Prostate gland (tissue), 2 donors: ENCODE measurements around the gene SOBP.

ENCODE experiments used
- POLR2A ChIP-seq: fragments of 450-650 bp; IDR thresholded peaks from one replicate; pipeline ENCODE4 v1.6.1; 2016; ENCODE audit warnings: antibody characterized with exemption, mild to moderate bottlenecking
- TF ChIP-seq, protein P1 (sequence below), 4 experiments: fragments of 200-600 bp in 2 of 4; fragments of 450-650 bp in 2 of 4; sonication (generic) in 2 of 4; IDR thresholded peaks; 1 replicate in 3 of 4; 2 replicates in 1 of 4; pipeline ENCODE4 v1.5.1; 2016 to 2019; ENCODE audit warnings: antibody characterized with exemption in 4 of 4, mild to moderate bottlenecking in 2 of 4, moderate library complexity in 2 of 4

DNA sequence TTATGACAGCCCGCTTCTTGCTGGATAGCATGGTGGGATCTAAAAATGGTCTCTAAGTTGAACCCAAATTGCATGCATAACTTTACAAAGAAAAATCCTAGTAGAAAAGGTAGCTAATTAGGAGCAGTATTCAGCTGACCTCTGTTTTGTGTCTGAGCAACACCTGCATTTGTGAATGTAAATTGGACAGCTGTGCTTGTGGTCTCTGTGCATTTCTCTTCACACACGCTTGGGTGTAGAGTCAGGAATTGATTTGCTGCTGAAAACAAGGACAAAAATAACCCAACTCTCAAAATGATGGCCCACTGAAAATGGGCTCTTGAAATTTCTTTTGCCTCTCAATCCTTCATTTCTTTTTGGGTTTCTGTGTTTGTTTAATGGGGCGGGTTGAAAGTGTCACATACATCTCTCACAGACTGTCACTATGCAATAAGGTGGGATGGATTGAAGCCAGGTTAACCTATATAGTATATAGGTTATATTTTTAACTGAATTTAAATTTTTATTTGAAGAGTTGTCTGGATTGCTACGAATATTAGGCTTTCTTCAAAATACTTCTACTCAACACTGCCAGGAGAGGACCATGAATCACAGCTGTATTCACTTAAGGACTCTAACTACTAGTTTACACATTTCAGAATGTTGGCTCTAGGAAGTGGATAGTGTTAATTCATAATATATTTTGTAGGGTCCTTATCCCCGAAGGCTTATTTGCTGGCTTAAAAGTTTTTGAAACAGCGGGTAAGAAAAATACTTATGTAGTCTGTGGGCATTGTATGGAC lies 46.5 kb downstream of the SOBP start:
- TF ChIP-seq, protein P1, sequence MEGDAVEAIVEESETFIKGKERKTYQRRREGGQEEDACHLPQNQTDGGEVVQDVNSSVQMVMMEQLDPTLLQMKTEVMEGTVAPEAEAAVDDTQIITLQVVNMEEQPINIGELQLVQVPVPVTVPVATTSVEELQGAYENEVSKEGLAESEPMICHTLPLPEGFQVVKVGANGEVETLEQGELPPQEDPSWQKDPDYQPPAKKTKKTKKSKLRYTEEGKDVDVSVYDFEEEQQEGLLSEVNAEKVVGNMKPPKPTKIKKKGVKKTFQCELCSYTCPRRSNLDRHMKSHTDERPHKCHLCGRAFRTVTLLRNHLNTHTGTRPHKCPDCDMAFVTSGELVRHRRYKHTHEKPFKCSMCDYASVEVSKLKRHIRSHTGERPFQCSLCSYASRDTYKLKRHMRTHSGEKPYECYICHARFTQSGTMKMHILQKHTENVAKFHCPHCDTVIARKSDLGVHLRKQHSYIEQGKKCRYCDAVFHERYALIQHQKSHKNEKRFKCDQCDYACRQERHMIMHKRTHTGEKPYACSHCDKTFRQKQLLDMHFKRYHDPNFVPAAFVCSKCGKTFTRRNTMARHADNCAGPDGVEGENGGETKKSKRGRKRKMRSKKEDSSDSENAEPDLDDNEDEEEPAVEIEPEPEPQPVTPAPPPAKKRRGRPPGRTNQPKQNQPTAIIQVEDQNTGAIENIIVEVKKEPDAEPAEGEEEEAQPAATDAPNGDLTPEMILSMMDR (IDR thresholded peaks at IDR 0.05): no peak
- TF ChIP-seq POLR2A: no peak
